GM18517 (cell line): ENCODE data around the gene BPIFB2.

Experiments
- ATAC-seq: cut with Tn5 transposase; IDR thresholded peaks from one replicate; pipeline ENCODE4 v1.9.1; 2021; ENCODE audit warnings: mild to moderate bottlenecking, moderate library complexity; ENCODE audit not compliant: unreplicated experiment

Gene BPIFB2

GRCh38 chr20:32984196-32984595 lies 23.3 kb upstream of the BPIFB2 start:
- no peak for ATAC-seq

DNA sequence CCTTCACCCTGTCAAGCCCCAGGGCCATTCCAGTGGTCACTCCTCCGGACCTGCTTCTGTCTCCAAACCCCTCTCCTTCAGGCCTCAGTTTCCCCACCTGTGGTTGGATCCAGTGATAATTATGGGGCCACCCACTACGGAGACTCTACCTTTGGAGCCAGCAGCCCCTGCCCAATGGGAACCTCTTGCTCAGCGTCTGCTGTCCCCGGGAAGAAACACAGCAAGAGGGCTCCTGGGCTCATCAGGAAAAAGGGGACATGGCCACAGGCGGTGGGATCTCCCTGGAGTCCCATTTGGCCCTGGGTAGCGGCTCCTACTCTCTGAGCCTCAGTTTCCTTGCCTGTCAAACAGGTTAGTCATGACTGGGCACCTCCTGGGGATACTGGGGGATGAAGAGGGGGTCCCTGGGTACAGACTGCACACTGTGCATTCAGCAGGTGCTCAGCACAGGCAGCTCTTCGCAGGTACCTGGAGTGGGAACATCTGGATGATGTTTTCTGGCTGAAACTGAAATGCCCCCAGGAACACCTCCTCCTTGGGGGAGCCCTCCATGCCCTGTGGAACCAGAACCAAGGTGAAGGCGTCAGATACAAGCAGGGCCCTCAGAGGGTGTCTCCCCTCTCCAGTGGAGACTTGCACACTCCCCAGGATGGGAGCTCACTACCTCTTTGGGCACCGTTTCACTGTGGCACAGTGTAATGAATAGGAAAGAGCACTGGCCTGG lies 22.7 kb upstream of the BPIFB2 start:
- no peak for ATAC-seq

GRCh38 chr20:32985596-32985995 lies 21.9 kb upstream of the BPIFB2 start:
- no peak for ATAC-seq

DNA sequence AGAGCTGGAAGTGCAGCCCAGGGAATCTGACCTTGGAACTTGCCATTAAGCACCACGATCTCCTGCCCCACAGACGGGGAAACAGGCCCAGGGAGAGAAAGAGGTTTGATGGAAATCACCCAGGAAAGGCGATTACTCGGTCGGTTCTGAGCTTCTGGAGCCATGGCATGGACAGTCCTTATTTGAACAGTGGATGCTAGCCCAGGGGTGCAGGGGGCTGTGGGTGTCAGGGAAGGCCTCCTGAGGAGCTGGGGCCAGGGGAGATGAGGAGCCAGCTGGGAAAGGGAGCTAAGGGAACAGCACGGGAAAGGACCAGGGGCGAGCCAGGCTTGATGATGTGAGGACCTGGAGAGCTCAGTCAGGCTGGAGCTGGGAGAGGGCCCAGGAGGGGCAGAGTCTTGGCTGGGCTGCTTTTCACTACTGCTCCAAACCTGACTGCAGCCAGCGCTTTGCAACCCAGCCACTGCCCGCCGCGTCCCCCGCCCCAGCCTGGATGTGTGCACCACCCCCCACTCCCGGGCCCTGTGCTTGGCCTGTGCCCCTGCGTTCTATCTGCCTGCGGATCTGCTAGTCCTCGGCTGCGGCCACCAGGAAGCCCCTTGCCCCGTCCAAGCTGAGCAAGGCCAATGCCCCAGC lies 21.1 kb upstream of the BPIFB2 start:
- ATAC-seq, result no peak

GRCh38 chr20:32987044-32987825 lies 20.3 kb upstream of the BPIFB2 start:
- no peak for ATAC-seq

- no peak for ATAC-seq
Observed at GRCh38 chr20:32988008-32988407, 19.5 kb upstream of the BPIFB2 start.

DNA sequence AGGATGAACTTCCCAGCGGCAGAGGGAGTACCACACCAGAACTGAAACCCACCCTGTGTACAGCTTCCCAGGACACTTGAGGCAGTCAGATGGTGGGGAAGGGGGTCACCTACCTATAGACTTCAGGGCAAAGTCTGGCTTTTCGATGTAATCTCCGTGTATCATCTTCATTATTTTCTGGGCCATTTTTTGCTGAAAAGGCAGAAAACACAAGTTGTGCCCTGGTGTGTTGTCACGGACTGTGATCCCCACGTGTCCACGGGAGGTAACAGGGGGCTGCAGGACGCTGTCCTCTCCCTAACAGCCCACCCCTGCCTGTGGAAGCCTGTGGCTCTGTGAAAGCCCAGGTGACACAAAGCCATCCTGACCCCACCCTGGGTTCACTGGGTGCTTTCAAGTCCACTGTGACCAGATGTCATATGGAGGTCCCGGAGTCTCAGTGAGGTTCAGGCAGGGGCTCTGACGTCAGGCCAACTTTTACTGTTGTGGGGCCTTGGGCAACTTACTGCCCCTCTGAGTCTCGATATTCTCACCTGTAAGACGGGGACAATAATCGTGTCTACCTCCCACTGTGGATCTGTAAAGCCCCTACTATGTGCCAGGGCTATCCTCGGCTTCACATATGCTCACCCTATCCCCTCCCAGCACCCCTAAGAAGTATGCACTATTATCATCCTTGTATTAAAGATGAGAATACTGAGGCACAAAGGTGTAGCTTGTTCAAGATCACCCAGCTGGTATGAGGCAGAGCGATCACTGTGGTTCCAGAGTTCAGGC lies 17.8 kb upstream of the BPIFB2 start:
- ATAC-seq, result no peak

- no peak for ATAC-seq
Observed at GRCh38 chr20:32990426-32990825, 17.1 kb upstream of the BPIFB2 start.

GRCh38 chr20:32991383-32991782 lies 16.1 kb upstream of the BPIFB2 start:
- ATAC-seq, result no peak

GRCh38 chr20:32991792-32992641 lies 15.5 kb upstream of the BPIFB2 start:
- ATAC-seq, result no peak

DNA sequence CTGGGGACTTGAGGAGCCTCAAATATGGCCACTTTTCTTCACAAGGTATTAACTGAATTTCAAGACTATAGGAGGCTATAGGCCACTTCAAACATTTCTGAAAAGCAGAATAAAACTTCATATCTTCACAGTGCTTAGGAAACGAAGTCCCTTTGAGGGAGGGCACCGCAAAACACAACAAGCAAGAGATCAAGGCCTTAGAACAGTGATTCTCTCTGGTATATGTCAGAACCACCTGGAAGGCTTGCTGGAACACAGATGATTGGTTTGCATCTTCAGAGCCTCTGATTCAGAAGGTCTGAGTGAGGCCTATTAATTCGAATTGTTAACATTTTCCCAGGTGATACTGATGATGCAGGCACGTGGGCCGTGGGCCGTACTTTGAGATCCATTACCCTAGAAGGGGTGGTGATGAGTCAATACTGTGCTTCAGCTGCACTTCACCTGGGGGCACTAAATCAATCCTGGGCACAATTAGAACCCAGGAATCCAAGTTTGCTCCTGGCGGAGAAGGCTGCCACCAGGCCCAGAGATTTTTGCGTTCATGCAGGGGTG lies 13.9 kb upstream of the BPIFB2 start:
- ATAC-seq, result no peak

- ATAC-seq, result no peak
Observed at GRCh38 chr20:32995802-32996201, 11.7 kb upstream of the BPIFB2 start.

GRCh38 chr20:32997431-32997830 lies 10.1 kb upstream of the BPIFB2 start:
- no peak for ATAC-seq

GRCh38 chr20:32999603-33000250 lies 7.8 kb upstream of the BPIFB2 start:
- no peak for ATAC-seq

- ATAC-seq, result no peak
Observed at GRCh38 chr20:33000802-33001466, 6.6 kb upstream of the BPIFB2 start.

- no peak for ATAC-seq
Observed at GRCh38 chr20:33002087-33002808, 5.3 kb upstream of the BPIFB2 start.

- no peak for ATAC-seq
Observed at GRCh38 chr20:33004141-33004751, 3.3 kb upstream of the BPIFB2 start, which contains the start of gene SUN5. Gene SUN5, minus strand, starts transcription at chr20:33004433. Its CDS starts 93 bp downstream, at chr20:33004340.

GRCh38 chr20:33005132-33005566 lies 2.4 kb upstream of the BPIFB2 start:
- no peak for ATAC-seq
